ENCODE measurements around the gene ORMDL3. TPM values are rescaled to one million over a fixed set of nuclear protein-coding genes. Genes with fewer than 3 reads are reported as not detected.

Gene ORMDL3
- total and polyA plus RNA-seq, 10 of the 15 experiments (the other 5 are each of a cell fraction or from before 2014, with no cell fraction given) = 8.8 to 98.1 (median 49.9) TPM

DNA sequence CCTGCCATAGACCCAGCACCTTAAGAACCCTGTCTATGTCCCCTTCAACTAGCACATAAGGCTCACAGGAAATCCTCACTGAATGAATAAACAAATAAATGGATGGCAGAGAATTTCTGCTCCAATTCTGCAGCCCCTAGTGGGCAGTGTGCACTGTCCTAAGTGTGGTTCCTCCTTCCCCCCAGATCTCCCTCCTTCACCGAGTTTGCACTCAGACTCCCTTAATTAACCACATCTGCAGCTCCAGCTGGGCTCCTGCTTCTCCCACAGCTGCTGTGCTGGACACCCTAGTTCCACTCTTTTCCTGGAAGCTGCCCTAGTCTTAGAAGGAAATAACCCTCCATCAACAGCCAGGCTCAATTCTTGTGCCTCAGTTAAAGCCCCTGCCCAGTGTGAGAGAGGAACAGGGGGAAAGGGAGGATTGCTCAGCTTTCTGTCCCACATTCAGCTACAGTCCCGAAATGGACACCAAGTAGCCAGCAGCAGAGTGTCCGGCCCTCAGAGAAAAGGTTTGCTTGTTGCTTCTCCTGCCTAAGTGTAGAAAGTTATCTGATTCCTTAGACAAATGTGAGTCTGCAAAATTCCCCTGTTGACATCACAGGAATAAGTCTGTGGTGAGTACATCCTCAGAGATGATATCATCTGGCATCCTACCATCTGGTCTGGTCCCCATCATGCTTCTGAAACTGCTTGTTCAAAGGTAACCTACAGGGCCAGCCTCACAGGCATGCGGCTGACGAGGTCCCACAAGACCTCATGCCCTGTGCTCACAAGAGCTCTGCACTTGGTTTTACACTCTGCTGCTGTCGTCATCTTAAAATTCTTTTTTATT lies 12.4 kb upstream of the ORMDL3 start (continued):
- peak; percentile 21 for TF ChIP-seq MEF2B (IDR thresholded peaks at IDR 0.05; ENCODE audit: partially characterized antibody, poor library complexity, severe bottlenecking)
- peak; percentile 22; the same call in 1 of the 2 replicates for TF ChIP-seq PAX5 (IDR thresholded peaks at IDR 0.05; ENCODE audit: borderline replicate concordance, low read depth, low read length)
- TF ChIP-seq MLLT1 (IDR thresholded peaks at IDR 0.05) = peak; percentile 96
- peak; percentile 76 for TF ChIP-seq IKZF1 (conservative IDR thresholded peaks at IDR 0.05)
- peak; percentile 75; the same call in 1 of the 2 replicates for TF ChIP-seq NFIC (IDR thresholded peaks at IDR 0.05; ENCODE audit: low read depth, low read length)
- TF ChIP-seq, protein P1, sequence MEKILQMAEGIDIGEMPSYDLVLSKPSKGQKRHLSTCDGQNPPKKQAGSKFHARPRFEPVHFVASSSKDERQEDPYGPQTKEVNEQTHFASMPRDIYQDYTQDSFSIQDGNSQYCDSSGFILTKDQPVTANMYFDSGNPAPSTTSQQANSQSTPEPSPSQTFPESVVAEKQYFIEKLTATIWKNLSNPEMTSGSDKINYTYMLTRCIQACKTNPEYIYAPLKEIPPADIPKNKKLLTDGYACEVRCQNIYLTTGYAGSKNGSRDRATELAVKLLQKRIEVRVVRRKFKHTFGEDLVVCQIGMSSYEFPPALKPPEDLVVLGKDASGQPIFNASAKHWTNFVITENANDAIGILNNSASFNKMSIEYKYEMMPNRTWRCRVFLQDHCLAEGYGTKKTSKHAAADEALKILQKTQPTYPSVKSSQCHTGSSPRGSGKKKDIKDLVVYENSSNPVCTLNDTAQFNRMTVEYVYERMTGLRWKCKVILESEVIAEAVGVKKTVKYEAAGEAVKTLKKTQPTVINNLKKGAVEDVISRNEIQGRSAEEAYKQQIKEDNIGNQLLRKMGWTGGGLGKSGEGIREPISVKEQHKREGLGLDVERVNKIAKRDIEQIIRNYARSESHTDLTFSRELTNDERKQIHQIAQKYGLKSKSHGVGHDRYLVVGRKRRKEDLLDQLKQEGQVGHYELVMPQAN (conservative IDR thresholded peaks at IDR 0.05) = no peak; the same call in 1 of the 2 replicates
- TF ChIP-seq CREM (IDR thresholded peaks at IDR 0.05; ENCODE audit: low read depth) = peak; percentile 88
- peak; percentile 53; the same call in 1 of the 2 replicates for TF ChIP-seq IRF4 (IDR thresholded peaks at IDR 0.05; ENCODE audit: low read depth, low read length)
- TF ChIP-seq EP300 (IDR thresholded peaks at IDR 0.05; ENCODE audit: borderline replicate concordance in 1 of 2, control insufficient read depth in 1 of 2, low read depth in 2 of 2, low read length in 2 of 2) = peak; percentile 18 to 56; a peak in 2 of 4 replicates
- TF ChIP-seq BRCA1 (IDR thresholded peaks at IDR 0.05; ENCODE audit: low read depth, low read length) = no peak

Data from GM12878 (cell line).